NCI-H2029 (cell line): ENCODE measurements around the gene OSBPL3.
"Not testable (repeated sequence)": the region's sequence is repeated elsewhere in the genome, so short reads cannot be mapped to it uniquely, and the experiment has no call there.

Experiments used
- DNase-seq: peaks from one replicate; lab custom pipeline; 2025; lab: John Stamatoyannopoulos, UW

OSBPL3 gene

DNA sequence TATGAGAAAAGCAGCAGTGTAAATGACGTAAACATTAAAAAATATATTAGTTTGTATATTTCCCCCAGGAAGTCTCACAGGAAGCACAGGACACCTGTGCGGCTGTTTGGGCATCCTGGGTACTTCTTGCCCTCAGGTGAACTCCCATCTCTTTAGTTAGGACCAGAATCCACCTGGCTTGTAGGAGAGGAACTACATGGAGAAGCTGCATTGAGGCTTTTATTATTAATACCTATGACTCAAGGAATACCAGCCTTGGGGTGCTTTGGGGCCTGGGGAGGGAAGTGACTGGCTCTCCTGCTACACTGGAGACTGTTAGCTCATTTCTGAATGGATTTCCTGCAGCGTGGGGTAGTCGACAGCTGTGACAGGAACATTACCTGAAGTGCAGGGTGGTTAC lies 182.7 kb downstream of the OSBPL3 start:
- no peak for DNase-seq

DNA sequence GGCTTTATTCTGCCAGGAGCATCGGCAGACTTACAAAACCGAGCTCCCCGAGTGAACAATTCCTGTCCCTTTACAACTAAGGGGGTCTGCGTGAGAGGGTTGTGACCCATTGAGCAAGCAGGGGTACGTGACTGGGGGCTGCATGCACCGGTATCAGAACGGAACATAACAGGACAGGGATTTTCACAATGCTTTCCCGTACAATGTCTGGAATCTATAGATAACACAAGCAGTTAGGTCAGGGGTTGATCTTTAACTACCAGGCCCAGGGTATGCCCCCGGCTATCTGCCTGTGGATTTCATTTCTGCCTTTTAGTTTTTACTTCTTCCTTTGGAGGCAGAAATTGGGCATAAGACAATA lies 184.6 kb downstream of the OSBPL3 start:
- DNase-seq, result no peak

DNA sequence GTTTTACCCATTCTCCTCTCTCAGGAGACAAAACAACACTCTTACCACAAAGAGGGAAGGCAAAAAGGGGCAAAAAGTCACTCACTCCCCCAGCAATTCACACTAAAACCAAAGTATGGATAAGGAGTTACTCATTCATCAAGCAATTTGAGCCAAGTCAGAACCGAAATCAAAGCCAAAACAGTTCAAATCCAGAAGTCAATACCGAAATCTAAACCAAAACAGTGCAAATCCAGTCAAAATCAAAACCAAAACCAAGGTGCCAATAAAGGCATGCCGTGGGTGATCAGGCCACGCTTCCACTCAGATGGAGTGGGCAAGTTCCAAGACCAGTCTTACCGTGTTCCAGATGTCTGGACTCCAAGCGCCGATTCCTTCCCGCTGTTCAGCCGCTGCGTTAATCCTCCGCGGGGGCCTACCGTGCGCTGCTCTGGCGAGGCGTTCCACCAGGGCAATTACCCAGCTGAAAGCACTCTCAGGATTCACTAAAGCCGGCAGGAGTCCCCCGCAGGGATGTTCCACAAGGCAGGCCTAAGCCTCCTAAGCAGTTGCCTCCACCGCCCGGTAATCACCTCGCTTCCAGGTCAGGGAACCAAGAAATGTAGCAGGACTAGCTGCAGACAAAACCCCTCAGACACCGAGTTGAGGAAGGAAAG lies 185.1 kb downstream of the OSBPL3 start:
- not testable (repeated sequence) for DNase-seq

DNA sequence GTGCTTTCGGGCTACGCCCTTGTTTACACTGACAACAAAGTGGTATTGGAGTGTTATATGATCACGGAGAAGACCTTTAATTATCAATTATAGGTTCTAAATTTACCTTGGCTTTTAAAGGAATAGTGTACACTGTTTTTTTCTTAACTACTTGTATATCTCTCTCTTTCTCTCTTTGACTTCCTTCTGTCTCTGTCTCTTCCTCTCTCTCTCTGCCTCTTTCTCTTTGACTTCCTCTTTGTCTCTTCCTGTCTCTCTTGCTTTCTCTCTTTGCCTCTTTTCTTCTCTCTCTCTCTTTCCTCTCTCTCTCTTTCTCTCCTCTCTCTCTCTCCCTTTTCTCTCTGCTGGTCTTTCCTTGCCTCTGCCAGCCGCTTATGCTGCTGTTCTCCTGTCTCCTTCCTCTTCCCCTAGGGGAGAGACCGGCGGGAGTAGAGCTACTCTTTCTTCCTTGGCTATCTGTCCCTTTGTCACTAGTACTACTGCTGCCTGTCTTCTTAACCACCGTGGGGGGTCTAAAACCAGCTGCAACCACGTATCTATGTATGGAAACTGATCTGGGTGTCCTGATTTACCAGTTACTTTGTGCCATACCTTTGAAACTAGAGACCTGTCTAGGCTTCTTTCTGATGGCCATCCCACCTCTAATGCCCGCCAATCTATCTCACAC lies 185.9 kb downstream of the OSBPL3 start:
- no peak for DNase-seq

DNA sequence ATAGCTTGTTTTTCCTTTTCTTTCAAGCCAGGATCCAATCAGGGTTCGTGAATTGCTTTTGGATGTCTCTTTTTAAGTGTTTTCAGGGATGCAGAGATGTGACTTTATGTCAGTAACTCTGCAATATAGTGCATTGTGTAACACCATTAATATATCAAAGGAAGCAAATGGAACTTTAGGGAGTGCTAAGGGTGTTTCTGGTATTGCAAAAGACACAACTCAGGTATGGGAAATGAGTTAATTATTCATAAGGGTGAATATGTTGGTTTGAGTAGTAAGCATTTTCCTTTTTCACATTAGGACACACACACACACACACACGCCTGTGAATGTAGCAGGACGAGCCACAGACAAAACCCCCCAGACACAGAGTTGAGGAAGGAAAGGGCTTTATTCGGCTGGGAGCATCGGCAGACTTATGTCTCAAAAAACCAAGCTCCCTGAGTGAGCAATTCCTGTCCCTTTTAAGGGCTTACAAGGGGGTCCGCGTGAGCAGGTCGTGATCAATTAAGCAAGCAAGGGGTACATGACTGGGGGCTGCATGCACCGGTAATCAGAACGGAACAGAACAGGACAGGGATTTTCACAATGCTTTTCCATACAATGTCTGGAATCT lies 190.9 kb downstream of the OSBPL3 start:
- no peak for DNase-seq

DNA sequence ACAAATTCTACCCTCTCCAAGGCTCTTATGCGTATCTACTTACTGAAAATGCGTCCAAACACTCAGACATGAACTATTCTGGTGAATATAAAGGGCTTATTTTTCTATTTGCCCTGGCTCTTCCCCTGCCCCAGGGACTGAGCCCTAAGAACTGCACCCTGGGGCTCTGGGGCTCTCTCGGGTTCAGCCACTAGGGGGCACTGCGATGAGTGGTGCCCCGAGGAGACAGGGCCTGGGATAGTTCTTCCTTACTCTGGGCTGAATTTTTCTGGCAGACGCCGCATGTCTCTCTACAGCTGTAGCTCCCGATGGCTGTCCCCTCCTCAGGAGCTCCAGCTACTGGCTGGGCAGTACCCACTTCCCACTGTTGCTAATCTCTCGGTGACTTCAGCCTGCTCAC lies 191.9 kb downstream of the OSBPL3 start:
- DNase-seq, result no peak

DNA sequence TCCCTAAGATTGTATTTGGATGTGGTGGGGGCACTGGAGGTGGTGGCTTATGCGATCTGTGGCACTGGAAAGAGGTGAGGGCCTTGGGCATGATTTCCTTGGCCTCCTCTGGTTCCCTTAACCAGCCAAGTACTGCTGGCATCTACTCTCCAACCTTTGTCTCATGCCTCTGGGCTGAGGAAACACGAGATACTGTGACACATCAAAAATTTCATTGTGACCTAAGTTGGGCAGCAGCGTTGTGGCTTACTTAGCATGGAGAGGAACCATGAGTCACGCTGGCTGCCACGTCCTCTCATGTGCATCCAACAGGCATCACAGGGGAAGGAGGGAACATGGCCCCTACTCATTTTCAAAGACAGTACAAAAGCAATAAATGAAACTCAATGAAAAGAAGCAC lies 193.0 kb downstream of the OSBPL3 start:
- DNase-seq, result no peak

DNA sequence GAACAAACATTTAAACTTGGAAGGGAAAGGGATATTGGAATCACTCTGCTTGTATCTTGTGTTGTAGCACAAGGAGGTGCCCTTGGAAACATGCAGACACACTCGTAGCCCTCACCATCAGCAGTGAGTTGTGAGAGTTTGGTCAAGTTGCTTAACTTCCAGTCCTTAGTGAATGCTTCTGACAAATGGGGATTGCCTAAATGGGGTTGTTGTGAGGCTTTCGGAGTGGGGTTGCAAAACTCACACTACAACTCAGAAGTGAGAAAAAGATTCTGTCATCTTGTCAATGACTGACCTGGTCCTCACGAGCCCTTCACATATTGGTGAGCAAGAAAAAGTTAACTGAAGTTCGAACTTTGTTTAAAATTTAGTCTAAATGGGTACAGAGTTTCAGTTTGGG lies 193.7 kb downstream of the OSBPL3 start:
- DNase-seq, result no peak

DNA sequence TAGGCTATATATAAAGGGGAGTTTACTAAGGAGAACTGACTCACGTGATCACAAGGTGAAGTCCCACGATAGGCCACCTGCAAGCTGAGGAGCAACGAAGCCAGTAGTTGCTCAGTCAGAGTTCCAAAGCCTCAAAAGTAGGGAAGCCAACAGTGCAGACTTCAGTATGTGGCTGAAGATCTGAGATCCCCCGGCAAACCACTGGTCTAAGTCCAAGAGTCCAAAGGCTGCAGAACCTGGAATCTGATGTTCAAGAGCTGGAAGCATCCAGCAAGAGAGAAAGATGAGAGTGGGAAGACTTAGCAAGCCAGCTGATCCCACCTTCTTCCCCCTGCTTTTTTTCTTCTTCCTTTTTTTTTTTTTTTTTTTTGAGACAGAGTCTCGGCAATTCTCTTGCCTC lies 195.7 kb downstream of the OSBPL3 start:
- DNase-seq, result no peak

DNA sequence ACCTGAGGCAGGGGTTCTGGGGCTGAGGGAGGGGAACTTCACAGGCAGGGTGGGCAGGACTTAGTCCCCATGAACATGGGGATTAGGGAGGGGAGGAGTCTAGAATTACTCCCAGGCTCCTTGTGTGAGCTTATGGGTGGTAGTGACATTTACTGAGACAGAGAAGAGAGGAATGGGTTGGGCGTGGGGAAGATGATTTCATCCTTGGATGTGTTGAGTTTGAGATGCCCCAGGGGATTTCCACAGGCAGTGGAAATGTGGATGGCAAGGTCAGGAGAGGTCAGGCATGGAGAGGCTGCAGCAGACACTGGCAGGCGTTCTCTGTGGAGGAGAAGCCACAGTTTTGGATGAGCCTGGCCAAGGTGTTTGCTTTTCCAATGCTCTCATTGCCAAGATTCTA lies 196.3 kb downstream of the OSBPL3 start:
- DNase-seq, result no peak

DNA sequence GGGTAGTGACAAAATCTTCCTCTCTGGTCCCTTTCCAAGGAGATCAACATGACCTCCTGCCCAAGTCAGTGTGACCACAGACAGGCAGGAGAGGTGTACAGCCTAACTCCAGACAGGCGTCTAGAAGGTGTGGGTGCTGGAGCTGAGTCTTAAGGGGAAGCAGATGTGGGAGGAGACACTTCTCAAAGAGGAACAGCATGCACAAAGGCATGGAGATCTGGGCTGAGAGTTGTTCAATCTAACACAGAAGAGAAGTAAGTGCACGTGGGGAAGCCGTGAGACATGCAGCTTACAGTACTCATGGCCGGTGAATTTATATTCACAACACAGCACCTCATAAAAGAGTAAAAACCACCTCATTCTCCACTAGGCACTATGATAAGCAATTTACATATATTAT lies 198.9 kb downstream of the OSBPL3 start:
- DNase-seq, result no peak

DNA sequence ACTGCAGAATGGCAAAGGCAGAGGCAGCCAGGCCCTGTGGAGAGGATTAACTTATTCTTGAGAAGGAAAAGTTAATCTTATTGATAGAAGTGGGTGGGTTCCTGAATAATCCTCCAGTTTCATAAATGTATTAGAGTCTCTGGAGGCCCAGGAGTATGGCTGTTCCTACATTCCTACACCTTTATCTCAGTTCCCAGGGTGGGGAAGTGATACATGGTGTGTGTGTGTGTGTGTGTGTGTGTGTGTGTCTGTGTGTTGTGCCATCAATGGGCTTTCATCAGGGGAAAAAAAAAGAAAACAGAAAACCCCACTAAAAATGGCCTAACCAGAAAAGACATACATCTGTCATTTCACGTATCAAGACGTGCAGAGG lies 200.7 kb downstream of the OSBPL3 start:
- DNase-seq, result no peak

DNA sequence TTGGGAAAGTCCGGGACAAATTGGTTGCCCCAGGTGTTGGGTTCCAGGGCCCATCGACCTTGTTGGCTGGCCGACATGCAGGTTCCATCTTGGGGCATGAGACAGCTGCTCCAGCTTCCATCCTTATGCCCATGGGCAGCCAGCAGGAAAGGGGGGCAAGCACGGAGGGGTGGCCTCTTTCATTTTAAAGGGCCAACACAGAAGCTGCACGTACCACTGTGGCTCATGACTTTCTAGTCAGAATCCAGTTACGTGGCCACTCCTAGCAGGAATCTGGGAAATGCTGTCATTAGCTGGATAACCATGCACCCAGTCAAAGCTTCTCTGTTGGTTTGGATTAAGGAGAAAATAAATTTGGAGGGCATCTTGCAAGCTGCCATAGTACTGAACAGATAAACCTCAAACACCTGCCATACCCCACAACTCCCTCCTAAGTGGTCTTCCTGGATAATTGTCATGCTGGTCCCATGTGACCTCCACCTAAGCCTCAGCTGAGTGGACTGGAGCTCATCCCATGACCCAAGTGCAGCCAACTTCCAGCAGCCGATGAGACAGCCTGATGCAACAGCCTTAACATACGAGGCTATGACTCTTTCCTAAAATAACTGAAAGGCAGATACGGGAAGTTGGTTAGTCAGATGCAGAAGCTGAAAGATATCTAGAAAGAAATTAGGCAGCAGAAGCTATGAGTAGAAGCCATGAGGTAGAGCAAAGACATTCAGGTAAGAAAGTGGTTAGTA lies 201.3 kb downstream of the OSBPL3 start:
- DNase-seq, result no peak

DNA sequence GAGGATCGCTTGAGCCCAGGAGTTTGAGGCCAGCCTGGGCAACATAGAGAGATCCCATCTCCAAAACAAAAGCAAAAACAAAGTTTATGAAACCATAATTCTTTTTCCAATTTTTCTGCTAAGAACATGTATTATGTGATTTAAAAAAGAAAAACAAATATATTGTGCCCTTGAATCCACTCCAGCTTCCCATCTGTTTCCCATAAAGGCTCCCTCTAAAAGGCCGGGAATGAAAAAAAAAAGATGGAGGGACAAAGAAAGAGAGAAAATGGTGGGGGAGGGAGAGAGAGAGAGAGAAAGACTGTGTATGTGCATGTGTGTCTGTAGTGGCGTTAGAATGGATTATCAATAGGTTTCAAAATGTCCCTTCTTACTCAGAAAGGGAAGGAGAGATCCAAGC lies 202.2 kb downstream of the OSBPL3 start:
- DNase-seq, result no peak

DNA sequence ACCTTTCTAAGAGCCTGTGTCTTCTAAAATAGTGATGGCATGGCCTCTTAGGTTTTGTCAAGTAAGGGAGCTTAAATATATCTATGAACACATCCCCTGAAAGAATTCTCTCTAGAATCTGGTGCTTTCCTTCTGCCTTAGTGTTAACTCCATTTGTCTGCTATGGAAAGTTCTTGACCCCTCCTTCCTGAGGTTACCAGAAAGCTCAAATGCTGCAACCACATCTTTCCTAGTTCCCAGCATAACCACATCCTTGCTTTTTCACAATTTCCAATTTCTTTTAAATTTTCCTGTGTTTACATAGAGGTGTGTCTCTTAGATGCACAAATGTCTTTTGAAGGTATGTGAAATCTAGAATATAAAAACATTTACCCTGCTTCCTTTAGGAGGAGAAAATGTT lies 206.3 kb downstream of the OSBPL3 start:
- DNase-seq, result no peak

DNA sequence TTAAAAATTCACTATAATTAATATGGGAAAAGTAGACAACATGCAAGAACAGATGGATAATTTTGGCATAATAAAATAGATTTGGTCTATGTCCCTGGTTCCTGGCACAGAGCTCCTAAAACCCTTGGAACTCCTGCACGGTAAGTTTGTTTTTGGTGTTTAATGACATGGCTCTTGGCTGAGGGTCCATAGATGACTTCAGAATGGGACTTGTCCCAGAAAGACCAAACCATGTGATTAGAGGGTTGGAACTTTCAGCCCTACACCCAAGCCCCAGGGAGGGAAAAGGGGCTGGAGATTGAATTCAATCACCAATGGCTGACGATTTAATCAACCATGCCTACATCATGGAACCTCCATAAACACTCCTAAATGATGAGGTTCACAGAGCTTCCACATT lies 210.1 kb downstream of the OSBPL3 start:
- no peak for DNase-seq

DNA sequence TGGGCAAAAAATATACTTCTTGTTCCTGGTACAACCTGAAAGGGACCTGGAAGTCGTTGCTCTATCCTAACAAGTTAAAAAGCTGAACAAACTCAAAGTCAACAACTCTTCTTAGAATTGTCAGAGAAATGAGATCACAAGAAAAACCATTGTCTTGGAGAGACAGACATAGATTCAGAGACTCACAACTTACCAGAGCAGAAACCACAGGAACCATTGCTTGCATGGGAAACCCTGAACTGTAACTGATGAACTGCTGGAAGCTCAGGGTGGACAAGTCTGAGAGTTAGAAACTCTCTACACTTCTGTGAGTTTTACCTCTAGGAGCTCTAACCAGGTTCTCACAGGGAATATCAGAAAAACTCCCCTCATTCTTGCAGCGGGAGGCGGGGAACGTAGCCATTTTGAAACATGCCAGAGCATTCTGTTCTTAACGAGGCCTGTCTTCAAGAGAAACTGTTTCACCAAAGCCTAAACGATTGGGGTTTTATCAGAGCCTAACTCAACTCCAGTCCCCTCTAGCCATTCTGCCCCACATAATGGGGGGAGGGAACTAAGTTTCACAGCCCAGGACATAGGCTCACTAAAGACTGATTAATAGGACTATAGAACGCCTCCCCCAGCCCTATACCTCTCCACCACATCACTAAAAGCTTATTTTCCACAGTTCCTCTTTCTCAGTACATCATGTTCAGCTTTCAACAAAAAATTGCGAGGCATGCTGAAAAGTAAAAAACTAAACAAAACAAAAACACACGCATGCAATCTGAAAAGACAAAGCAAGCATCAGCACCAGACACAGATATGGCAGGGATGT lies 210.8 kb downstream of the OSBPL3 start:
- DNase-seq, result no peak

DNA sequence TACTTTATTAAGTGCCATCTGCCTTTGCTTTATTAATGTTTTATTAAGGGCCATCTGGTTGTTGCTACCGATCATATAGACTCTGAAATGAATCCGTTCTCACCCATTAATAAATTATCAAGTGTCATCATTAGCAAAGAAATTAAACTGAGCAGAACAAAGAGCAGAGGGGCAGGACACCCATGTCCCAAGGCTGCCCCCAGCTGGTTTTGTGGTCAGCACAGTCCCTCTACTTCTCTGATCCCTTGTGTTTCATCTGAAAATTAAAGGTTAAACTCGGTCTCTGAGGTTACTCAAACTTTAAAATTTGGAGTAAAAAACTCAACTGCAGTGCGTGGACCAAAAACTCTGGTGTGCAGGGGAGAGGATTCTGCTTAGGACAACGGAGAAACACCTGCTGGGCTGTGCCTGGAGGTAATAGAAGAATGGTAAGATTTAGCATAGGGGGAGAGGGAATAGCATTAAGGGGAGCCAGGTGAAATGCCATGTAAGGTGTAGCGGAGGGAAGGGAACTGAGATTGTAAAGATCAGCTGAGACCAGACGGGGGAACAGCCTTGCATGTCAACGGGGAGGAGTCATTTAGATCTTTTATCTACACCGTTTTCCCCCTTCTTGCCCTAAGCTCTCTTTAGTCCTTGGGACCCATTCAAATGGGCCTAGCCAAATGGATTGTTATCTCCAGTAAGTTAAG lies 212.0 kb downstream of the OSBPL3 start:
- DNase-seq, result no peak

DNA sequence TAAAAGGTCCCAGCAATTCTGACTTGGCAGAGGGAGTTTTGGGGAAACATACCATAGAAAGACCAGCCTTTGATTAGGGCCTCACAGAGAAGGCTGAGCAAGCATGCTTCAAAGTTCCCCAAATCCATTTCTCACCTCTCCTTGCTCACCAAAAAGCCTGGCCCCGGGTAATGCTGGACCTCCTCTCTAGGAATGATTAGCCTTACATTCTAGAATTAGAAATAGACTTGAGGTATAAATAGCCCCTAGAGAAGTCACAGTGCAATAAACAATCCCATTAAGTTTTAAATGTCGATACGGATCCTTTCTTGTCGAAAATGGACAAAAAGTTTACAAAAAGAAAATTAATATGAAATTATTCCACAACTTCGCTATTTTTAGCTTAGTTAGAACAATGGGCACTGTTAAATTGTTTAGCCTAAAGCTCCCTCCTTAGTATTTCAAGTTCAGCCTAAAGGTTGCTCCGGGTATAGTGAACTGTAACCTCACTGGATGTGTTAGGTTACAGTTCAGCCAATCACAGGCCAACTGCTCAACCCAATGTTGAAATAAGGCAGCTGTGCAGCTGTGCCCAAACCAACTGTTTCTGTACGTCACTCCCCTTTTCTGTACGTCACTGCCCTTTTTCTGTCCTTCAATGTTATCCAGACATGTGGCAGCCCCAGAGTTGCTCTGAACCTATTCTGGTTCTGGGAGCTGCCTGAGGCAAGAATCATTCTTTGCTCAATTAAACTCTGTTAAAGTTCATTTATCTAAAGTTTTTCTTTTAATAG lies 214.8 kb downstream of the OSBPL3 start:
- no peak for DNase-seq

DNA sequence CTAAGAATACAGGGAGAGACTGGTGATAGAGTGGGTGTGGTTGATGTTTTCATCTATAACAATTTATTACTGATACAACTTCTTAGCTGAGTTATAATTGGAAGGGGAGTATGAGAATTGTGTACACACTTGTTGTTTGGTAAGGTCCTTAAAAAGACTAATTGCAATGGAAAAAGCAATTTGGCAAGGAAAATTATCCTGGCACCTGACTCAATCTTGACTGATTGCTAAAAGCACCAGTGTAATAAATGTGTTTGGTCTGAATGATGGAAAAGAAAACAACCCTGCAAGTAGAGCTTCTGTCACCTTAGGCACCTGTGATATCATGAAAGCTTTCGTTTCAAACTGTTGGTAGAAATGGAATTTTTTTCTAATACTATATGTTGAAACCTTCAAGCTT lies 216.0 kb downstream of the OSBPL3 start:
- no peak for DNase-seq
